K562 (cell line): ENCODE results near the gene KCP. TPM values are rescaled to one million over a fixed set of nuclear protein-coding genes. Genes with fewer than 3 reads are reported as not detected.

Experiments used
- DACH1 ChIP-seq: fragments of 450-650 bp; IDR thresholded peaks from 2 replicates; pipeline ENCODE4 v1.6.1; 2018; ENCODE audit not compliant: partially characterized antibody
- ELF4 ChIP-seq: fragments of 450-650 bp; formaldehyde crosslinking; IDR thresholded peaks from 2 replicates; pipeline ENCODE4 v1.4.0; 2022; ENCODE audit warnings: missing genetic modification characterization
- FOS ChIP-seq: IDR thresholded peaks from 3 replicates; pipeline ENCODE4 v1.6.1; 2011; ENCODE audit not compliant: insufficient read length; ENCODE audit errors: extremely low read depth
- MCM3 ChIP-seq: fragments of 450-650 bp; IDR thresholded peaks from 2 replicates; pipeline ENCODE4 v1.6.1; 2016
- PHF21A ChIP-seq: fragments of 450-650 bp; IDR thresholded peaks from 2 replicates; pipeline ENCODE4 v1.6.1; 2017; ENCODE audit warnings: low read depth, borderline replicate concordance
- PYGO2 ChIP-seq: fragments of 450-650 bp; IDR thresholded peaks from 2 replicates; pipeline ENCODE4 v1.6.1; 2016; ENCODE audit warnings: mild to moderate bottlenecking, missing genetic modification characterization, moderate library complexity, missing compliant biosample characterization
- RAD21 ChIP-seq, 2 experiments: fragments of 250-450 bp in 1 of 2; fragments of 450-650 bp in 1 of 2; sonication (Bioruptor Pico) in 1 of 2; formaldehyde crosslinking in 1 of 2; IDR thresholded peaks in 1 of 2; conservative IDR thresholded peaks in 1 of 2; 2 replicates each; pipeline versions ENCODE4 v1.4.0 to v1.8.0; 2020 to 2022; ENCODE audit warnings: mild to moderate bottlenecking in 2 of 2, moderate library complexity in 1 of 2
- STAG1 ChIP-seq: sonication (generic); formaldehyde crosslinking; IDR thresholded peaks from 2 replicates; pipeline ENCODE4 v1.5.0; 2020; ENCODE audit warnings: missing genetic modification reagents, borderline replicate concordance
- STAT5A ChIP-seq: IDR thresholded peaks from 2 replicates; pipeline ENCODE4 v1.6.1; 2012; ENCODE audit warnings: low read length, inconsistent platforms, borderline replicate concordance
- TEAD1 ChIP-seq, 2 experiments: fragments of 450-650 bp in 1 of 2; sonication (generic) in 1 of 2; formaldehyde crosslinking; IDR thresholded peaks; 2 replicates each; pipeline versions ENCODE4 v1.4.0 to v1.8.0; 2020 to 2022; ENCODE audit warnings: mild to moderate bottlenecking in 2 of 2, missing genetic modification reagents in 1 of 2
- polyA plus RNA-seq, 8 experiments: library from polyadenylated mRNA; depleted of rRNA in 4 of 8; stranded (reverse) in 5 of 8; unstranded in 3 of 8; fragments of >200 nt; fragmentation: Nextera tagmentation in 2 of 8; fragmentation: Illumina TruSeq in 1 of 8; extraction: Ambion mirVana in 2 of 8; extraction: Trizol in 1 of 8; gene quantifications; 2 replicates each; pipeline versions ENCODE4 v1.2.1 to v1.2.3, GENCODE V29; 2011 to 2014; ENCODE audit warnings: inconsistent platforms in 1 of 8, missing spikeins in 1 of 8
- total RNA-seq, 7 experiments: library from RNA; depleted of rRNA in 6 of 7; stranded (reverse); fragments of >200 nt in 6 of 7; fragmentation: Illumina TruSeq in 2 of 7; extraction: Trizol in 2 of 7; gene quantifications; 2 replicates each; pipeline versions ENCODE4 v1.2.1 to v1.2.3, GENCODE V29; 2011 to 2021; ENCODE audit warnings: low replicate concordance in 1 of 7
- TF ChIP-seq, protein P1 (sequence below), 2 experiments: IDR thresholded peaks; 2 replicates each; pipeline ENCODE4 v1.6.1; 2012; ENCODE audit warnings: improper control_type of control experiment in 2 of 2, low read depth in 2 of 2, low read length in 2 of 2, borderline replicate concordance in 1 of 2
- TF ChIP-seq, protein P2 (sequence below), 2 experiments: fragments of 450-650 bp in 1 of 2; IDR thresholded peaks; 2 replicates each; pipeline ENCODE4 v1.6.1; 2011 to 2017; ENCODE audit warnings: low read depth in 2 of 2, antibody characterized with exemption in 1 of 2, borderline replicate concordance in 1 of 2, low read length in 1 of 2, mild to moderate bottlenecking in 1 of 2, mixed read lengths in 1 of 2; ENCODE audit not compliant: control insufficient read depth in 1 of 2
- TF ChIP-seq, protein P3 (sequence below): fragments of 450-650 bp; formaldehyde crosslinking; conservative IDR thresholded peaks from 2 replicates; pipeline ENCODE4 v1.4.0; 2022; ENCODE audit warnings: mild to moderate bottlenecking, missing genetic modification characterization
- TF ChIP-seq, protein P4 (sequence below): fragments of 200-800 bp; sonication (Bioruptor generic); IDR thresholded peaks from 2 replicates; pipeline ENCODE4 v1.6.1; 2016; ENCODE audit warnings: missing genetic modification characterization, missing compliant biosample characterization

KCP gene
- total and polyA plus RNA-seq, 9 of the 15 experiments (the other 6 are each of a cell fraction or from before 2014, with no cell fraction given): 0.06 to 0.17 (median 0.12) TPM; not detected in 3

DNA sequence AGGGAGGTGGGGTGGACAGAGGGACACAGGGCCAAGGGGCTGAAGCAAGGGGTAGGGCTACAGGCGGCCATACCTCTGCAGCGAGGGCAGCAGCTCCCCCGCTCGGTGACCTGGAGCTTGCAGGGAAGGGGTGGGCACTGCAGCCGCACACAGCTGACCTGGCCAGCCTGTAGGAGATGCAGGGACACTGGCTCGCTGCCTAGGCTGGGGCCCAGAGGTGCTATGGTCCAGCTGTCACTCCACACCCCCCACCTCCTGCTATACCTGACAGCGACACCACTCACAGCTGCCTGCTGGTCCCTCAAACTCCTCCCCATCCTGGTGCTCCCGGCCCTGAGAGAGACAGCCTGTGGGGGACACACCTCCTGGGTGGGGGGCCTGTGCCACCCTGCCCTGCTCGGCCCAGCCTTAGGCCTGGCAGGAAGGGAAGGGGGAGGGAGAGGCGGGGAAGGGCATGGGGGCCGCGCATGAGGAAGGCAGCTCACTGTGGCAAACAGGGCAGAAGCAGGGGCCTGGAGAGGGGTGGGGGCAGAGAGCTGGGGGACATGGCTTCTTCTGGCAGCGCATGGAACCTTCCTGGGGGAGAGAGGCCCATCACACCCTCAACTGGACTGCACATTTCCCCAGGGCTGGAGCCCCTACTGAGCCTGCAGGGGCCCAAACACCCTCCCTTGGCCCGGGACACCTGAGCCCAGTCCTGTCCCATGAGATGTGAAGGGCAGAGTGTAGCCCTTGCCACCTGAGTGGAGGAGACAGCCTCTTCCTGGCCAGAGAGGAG, 23.9 kb downstream of the KCP start (continued):
- TF ChIP-seq, protein P1, sequence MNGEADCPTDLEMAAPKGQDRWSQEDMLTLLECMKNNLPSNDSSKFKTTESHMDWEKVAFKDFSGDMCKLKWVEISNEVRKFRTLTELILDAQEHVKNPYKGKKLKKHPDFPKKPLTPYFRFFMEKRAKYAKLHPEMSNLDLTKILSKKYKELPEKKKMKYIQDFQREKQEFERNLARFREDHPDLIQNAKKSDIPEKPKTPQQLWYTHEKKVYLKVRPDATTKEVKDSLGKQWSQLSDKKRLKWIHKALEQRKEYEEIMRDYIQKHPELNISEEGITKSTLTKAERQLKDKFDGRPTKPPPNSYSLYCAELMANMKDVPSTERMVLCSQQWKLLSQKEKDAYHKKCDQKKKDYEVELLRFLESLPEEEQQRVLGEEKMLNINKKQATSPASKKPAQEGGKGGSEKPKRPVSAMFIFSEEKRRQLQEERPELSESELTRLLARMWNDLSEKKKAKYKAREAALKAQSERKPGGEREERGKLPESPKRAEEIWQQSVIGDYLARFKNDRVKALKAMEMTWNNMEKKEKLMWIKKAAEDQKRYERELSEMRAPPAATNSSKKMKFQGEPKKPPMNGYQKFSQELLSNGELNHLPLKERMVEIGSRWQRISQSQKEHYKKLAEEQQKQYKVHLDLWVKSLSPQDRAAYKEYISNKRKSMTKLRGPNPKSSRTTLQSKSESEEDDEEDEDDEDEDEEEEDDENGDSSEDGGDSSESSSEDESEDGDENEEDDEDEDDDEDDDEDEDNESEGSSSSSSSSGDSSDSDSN (IDR thresholded peaks at IDR 0.05; ENCODE audit: borderline replicate concordance in 1 of 2, low read depth in 2 of 2, low read length in 2 of 2): no peak
- peak; percentile 31 for TF ChIP-seq DACH1
- TF ChIP-seq, protein P2, sequence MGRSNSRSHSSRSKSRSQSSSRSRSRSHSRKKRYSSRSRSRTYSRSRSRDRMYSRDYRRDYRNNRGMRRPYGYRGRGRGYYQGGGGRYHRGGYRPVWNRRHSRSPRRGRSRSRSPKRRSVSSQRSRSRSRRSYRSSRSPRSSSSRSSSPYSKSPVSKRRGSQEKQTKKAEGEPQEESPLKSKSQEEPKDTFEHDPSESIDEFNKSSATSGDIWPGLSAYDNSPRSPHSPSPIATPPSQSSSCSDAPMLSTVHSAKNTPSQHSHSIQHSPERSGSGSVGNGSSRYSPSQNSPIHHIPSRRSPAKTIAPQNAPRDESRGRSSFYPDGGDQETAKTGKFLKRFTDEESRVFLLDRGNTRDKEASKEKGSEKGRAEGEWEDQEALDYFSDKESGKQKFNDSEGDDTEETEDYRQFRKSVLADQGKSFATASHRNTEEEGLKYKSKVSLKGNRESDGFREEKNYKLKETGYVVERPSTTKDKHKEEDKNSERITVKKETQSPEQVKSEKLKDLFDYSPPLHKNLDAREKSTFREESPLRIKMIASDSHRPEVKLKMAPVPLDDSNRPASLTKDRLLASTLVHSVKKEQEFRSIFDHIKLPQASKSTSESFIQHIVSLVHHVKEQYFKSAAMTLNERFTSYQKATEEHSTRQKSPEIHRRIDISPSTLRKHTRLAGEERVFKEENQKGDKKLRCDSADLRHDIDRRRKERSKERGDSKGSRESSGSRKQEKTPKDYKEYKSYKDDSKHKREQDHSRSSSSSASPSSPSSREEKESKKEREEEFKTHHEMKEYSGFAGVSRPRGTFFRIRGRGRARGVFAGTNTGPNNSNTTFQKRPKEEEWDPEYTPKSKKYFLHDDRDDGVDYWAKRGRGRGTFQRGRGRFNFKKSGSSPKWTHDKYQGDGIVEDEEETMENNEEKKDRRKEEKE (IDR thresholded peaks at IDR 0.05; ENCODE audit: borderline replicate concordance in 1 of 2, control insufficient read depth in 1 of 2, low read depth in 2 of 2, low read length in 1 of 2): no peak
- no peak for TF ChIP-seq PHF21A
- TF ChIP-seq, protein P3, sequence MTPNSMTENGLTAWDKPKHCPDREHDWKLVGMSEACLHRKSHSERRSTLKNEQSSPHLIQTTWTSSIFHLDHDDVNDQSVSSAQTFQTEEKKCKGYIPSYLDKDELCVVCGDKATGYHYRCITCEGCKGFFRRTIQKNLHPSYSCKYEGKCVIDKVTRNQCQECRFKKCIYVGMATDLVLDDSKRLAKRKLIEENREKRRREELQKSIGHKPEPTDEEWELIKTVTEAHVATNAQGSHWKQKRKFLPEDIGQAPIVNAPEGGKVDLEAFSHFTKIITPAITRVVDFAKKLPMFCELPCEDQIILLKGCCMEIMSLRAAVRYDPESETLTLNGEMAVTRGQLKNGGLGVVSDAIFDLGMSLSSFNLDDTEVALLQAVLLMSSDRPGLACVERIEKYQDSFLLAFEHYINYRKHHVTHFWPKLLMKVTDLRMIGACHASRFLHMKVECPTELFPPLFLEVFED (CRISPR knock-in tag): no peak
- no peak for TF ChIP-seq STAT5A
- no peak for TF ChIP-seq PYGO2
- TF ChIP-seq, protein P4, sequence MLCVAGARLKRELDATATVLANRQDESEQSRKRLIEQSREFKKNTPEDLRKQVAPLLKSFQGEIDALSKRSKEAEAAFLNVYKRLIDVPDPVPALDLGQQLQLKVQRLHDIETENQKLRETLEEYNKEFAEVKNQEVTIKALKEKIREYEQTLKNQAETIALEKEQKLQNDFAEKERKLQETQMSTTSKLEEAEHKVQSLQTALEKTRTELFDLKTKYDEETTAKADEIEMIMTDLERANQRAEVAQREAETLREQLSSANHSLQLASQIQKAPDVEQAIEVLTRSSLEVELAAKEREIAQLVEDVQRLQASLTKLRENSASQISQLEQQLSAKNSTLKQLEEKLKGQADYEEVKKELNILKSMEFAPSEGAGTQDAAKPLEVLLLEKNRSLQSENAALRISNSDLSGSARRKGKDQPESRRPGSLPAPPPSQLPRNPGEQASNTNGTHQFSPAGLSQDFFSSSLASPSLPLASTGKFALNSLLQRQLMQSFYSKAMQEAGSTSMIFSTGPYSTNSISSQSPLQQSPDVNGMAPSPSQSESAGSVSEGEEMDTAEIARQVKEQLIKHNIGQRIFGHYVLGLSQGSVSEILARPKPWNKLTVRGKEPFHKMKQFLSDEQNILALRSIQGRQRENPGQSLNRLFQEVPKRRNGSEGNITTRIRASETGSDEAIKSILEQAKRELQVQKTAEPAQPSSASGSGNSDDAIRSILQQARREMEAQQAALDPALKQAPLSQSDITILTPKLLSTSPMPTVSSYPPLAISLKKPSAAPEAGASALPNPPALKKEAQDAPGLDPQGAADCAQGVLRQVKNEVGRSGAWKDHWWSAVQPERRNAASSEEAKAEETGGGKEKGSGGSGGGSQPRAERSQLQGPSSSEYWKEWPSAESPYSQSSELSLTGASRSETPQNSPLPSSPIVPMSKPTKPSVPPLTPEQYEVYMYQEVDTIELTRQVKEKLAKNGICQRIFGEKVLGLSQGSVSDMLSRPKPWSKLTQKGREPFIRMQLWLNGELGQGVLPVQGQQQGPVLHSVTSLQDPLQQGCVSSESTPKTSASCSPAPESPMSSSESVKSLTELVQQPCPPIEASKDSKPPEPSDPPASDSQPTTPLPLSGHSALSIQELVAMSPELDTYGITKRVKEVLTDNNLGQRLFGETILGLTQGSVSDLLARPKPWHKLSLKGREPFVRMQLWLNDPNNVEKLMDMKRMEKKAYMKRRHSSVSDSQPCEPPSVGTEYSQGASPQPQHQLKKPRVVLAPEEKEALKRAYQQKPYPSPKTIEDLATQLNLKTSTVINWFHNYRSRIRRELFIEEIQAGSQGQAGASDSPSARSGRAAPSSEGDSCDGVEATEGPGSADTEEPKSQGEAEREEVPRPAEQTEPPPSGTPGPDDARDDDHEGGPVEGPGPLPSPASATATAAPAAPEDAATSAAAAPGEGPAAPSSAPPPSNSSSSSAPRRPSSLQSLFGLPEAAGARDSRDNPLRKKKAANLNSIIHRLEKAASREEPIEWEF (CRISPR knock-in tag): no peak
- TF ChIP-seq RAD21 (CRISPR knock-in tag; conservative IDR thresholded peaks at IDR 0.05 in 1 of 2, IDR thresholded peaks at IDR 0.05 in 1 of 2): no peak
- no peak for TF ChIP-seq TEAD1 (CRISPR knock-in tag; IDR thresholded peaks at IDR 0.05)
- no peak for TF ChIP-seq ELF4 (CRISPR knock-in tag)
- peak; percentile 48; the same call in 1 of the 2 replicates for TF ChIP-seq STAG1 (CRISPR knock-in tag)
- no peak for TF ChIP-seq MCM3
- no peak for TF ChIP-seq FOS
